GM23248 (cell line): ENCODE results near the gene GIGYF1. TPM values are rescaled to one million over a fixed set of nuclear protein-coding genes. Genes with fewer than 3 reads are reported as not detected.

Experiments used
- DNase-seq: peaks from one replicate; pipeline ENCODE4 v3.0.0-alpha.2; 2015
- H2AFZ ChIP-seq: fragments of 200-600 bp; sonication (generic); 2 replicates; pipeline ENCODE4 v1.6.1; 2016; ENCODE audit warnings: antibody characterized with exemption
- H3F3A ChIP-seq: fragments of 200-600 bp; sonication (generic); 2 replicates; pipeline ENCODE4 v1.6.1; 2016; ENCODE audit warnings: mild to moderate bottlenecking, antibody characterized with exemption, mixed run types; ENCODE audit not compliant: insufficient read depth
- H3K27ac ChIP-seq: fragments of 200-600 bp; sonication (generic); 2 replicates; pipeline ENCODE4 v1.5.1; 2016; ENCODE audit warnings: mild to moderate bottlenecking
- H3K27me3 ChIP-seq: fragments of 200-600 bp; sonication (generic); replicated peaks from 2 replicates; pipeline ENCODE4 v1.6.1; 2016; ENCODE audit warnings: mild to moderate bottlenecking; ENCODE audit not compliant: insufficient read depth
- H3K36me3 ChIP-seq: fragments of 200-600 bp; sonication (generic); 2 replicates; pipeline ENCODE4 v1.6.1; 2016; ENCODE audit warnings: low read depth, mild to moderate bottlenecking
- H3K4me1 ChIP-seq: fragments of 200-600 bp; sonication (generic); 2 replicates; pipeline ENCODE4 v1.6.1; 2016; ENCODE audit warnings: mild to moderate bottlenecking; ENCODE audit not compliant: insufficient read depth
- H3K4me2 ChIP-seq: fragments of 200-600 bp; sonication (generic); one replicate; pipeline ENCODE4 v1.6.1; 2016; ENCODE audit warnings: mild to moderate bottlenecking; ENCODE audit not compliant: unreplicated experiment
- H3K4me3 ChIP-seq: fragments of 200-600 bp; sonication (generic); 2 replicates; pipeline ENCODE4 v1.5.1; 2016; ENCODE audit warnings: mild to moderate bottlenecking
- H3K79me2 ChIP-seq: fragments of 200-600 bp; sonication (generic); 2 replicates; pipeline ENCODE4 v1.6.1; 2016; ENCODE audit warnings: mild to moderate bottlenecking; ENCODE audit not compliant: insufficient read depth
- H3K9ac ChIP-seq: fragments of 200-600 bp; sonication (generic); 2 replicates; pipeline ENCODE4 v1.6.1; 2016; ENCODE audit warnings: mild to moderate bottlenecking
- H3K9me2 ChIP-seq: fragments of 200-600 bp; sonication (generic); 2 replicates; pipeline ENCODE4 v1.6.1; 2016; ENCODE audit warnings: mixed run types, mild to moderate bottlenecking, moderate library complexity; ENCODE audit not compliant: insufficient read depth
- H3K9me3 ChIP-seq: fragments of 200-600 bp; sonication (generic); one replicate; pipeline ENCODE4 v1.6.1; 2017; ENCODE audit warnings: low read depth
- H4K20me1 ChIP-seq: fragments of 200-600 bp; sonication (generic); 2 replicates; pipeline ENCODE4 v1.6.0; 2016; ENCODE audit not compliant: insufficient read depth
- EZH2 ChIP-seq: fragments of 200-600 bp; sonication (generic); IDR thresholded peaks from 2 replicates; pipeline ENCODE4 v1.6.1; 2018; ENCODE audit warnings: antibody characterized with exemption, mild to moderate bottlenecking; ENCODE audit not compliant: insufficient read depth, poor library complexity, severe bottlenecking
- EZH2phosphoT487 ChIP-seq: fragments of 200-600 bp; sonication (generic); IDR thresholded peaks from 2 replicates; pipeline ENCODE4 v1.6.1; 2018; ENCODE audit warnings: antibody characterized with exemption, moderate library complexity, mild to moderate bottlenecking, low read depth; ENCODE audit not compliant: insufficient read depth
- WGBS, 2 experiments: methylation state at CpG; one replicate each; pipeline ENCODE4 v1.1.6; 2015 to 2017; ENCODE audit warnings: low lambda C conversion rate in 2 of 2, low coverage in 1 of 2; ENCODE audit errors: missing lambda C conversion rate in 2 of 2; 5-methylcytosine and 5-hydroxymethylcytosine counted together
- in situ Hi-C: fragments of 300-500 bp; cut with MboI; formaldehyde crosslinking; loops from 2 replicates; pipeline ENCODE4 v1.15.0; 2020
- polyA plus RNA-seq: library from polyadenylated mRNA; unstranded; fragments of >200 nt; fragmentation: Nextera tagmentation; extraction: Ambion mirVana; gene quantifications from 2 replicates; pipeline ENCODE4 v1.2.1, GENCODE V29; 2016
- total RNA-seq: library from RNA; depleted of rRNA; stranded (reverse); fragments of >200 nt; shearing (Covaris generic); gene quantifications from 2 replicates; pipeline ENCODE4 v1.2.3, GENCODE V29; 2014

GIGYF1 gene
- total and polyA plus RNA-seq, 2 experiments from 2014 or later = 7.4 to 15.6 TPM

- in situ Hi-C loops = loop anchor here (10.0 kb wide), 1 partner anchor 221 kb away; the partner anchor contains the start of gene TSC22D4
- WGBS, 2 experiments = 81 to 82% methylated on average over 6 of the region's 6 CpGs
- Histone ChIP-seq H3K36me3 (no peaks in the 10 kb centered on the region), H3K27me3 (no peaks in the 10 kb centered on the region; the same call in 1 of the 2 replicates), H3K9me3 (no peaks in the 10 kb centered on the region), H3K79me2 (peaks cover 26% of the 10 kb centered on the region), H4K20me1 (0 out of 2 replicates have a peak, but pooled peaks cover under 1% of the 10 kb centered on the region), H3K4me1 (peaks cover 10% of the 10 kb centered on the region), H3K9ac (no peak overlapping the region), H3F3A (peaks cover 19% of the 10 kb centered on the region), H3K27ac (no peak overlapping the region), H3K4me2 (no peak overlapping the region), H3K4me3 (no peak overlapping the region), H3K9me2 (no peaks in the 10 kb centered on the region), H2AFZ (no peak overlapping the region)
- TF ChIP-seq EZH2 (no peak), EZH2phosphoT487 (no peak)
- no peak for DNase-seq
Measured at GRCh38 chr7:100696123-100696521, 2.1 kb upstream of the GIGYF1 start.

- H4K20me1 ChIP-seq = peaks cover 6% of the 10 kb centered on the region; the same call in 1 of the 2 replicates
- WGBS, 2 experiments = 1 to 3% methylated on average over 38 to 45 of the region's 81 CpGs
- DNase-seq = peak; percentile 52
- H3K9ac ChIP-seq = peak overlapping the region; percentile 91
- H3K27me3 ChIP-seq = no peaks in the 10 kb centered on the region
- H3K4me2 ChIP-seq = peak overlapping the region; percentile 96
- H3K4me3 ChIP-seq = peak overlapping the region; percentile 89
- H3K79me2 ChIP-seq = peaks cover 52% of the 10 kb centered on the region
- peaks cover 19% of the 10 kb centered on the region for H3F3A ChIP-seq
- H3K4me1 ChIP-seq = peaks cover 10% of the 10 kb centered on the region
- H2AFZ ChIP-seq = peak overlapping the region; percentile 51
- no peaks in the 10 kb centered on the region for H3K36me3 ChIP-seq
- H3K9me2 ChIP-seq = no peaks in the 10 kb centered on the region
- TF ChIP-seq EZH2 (no peak), EZH2phosphoT487 (no peak)
- H3K9me3 ChIP-seq = no peaks in the 10 kb centered on the region
- H3K27ac ChIP-seq = peak overlapping the region; percentile 27; the same call in 1 of the 2 replicates
- in situ Hi-C loops = loop anchor here (10.0 kb wide), 1 partner anchor 219 kb away; the partner anchor contains the start of gene TSC22D4
Measured at GRCh38 chr7:100693312-100694097, 545 bp downstream of the GIGYF1 start.

- Histone ChIP-seq H3K9ac (peak overlapping the region; percentile 91), H3K36me3 (no peaks in the 10 kb centered on the region), H3K9me3 (no peaks in the 10 kb centered on the region), H2AFZ (no peak overlapping the region), H3K4me3 (peak overlapping the region; percentile 89), H3K79me2 (peaks cover 60% of the 10 kb centered on the region), H3K4me1 (peaks cover 17% of the 10 kb centered on the region), H3F3A (peaks cover 19% of the 10 kb centered on the region), H3K27ac (no peak overlapping the region), H3K4me2 (peak overlapping the region; percentile 96), H4K20me1 (peaks cover 6% of the 10 kb centered on the region; the same call in 1 of the 2 replicates), H3K27me3 (no peaks in the 10 kb centered on the region), H3K9me2 (no peaks in the 10 kb centered on the region)
- no peak for DNase-seq
- WGBS, 2 experiments = 28 to 31% methylated on average over 6 of the region's 6 CpGs
- TF ChIP-seq EZH2 (no peak), EZH2phosphoT487 (no peak)
- in situ Hi-C loops = loop anchor here (10.0 kb wide), 1 partner anchor 218 kb away; the partner anchor contains the start of gene TSC22D4
Measured at GRCh38 chr7:100692578-100692961, 1.5 kb downstream of the GIGYF1 start.

GRCh38 chr7:100691676-100692577, 2.1 kb downstream of the GIGYF1 start:
- 12 to 17% methylated on average over 26 to 28 of the region's 28 CpGs for WGBS, 2 experiments
- in situ Hi-C loops = loop anchor here (10.0 kb wide), 1 partner anchor 217 kb away; the partner anchor contains the start of gene TSC22D4
- peaks cover 17% of the 10 kb centered on the region for H3K4me1 ChIP-seq
- peak overlapping the region; percentile 96 for H3K4me2 ChIP-seq
- peak; percentile 84 for DNase-seq
- TF ChIP-seq EZH2 = no peak
- TF ChIP-seq EZH2phosphoT487 = no peak
- H3K9ac ChIP-seq = peak overlapping the region; percentile 91
- peaks cover 6% of the 10 kb centered on the region; the same call in 1 of the 2 replicates for H4K20me1 ChIP-seq
- H2AFZ ChIP-seq = no peak overlapping the region
- H3K4me3 ChIP-seq = peak overlapping the region; percentile 89
- peaks cover 19% of the 10 kb centered on the region for H3F3A ChIP-seq
- H3K27ac ChIP-seq = no peak overlapping the region
- peaks cover 60% of the 10 kb centered on the region for H3K79me2 ChIP-seq
- H3K9me3 ChIP-seq = no peaks in the 10 kb centered on the region
- H3K9me2 ChIP-seq = no peaks in the 10 kb centered on the region
- no peaks in the 10 kb centered on the region for H3K27me3 ChIP-seq
- H3K36me3 ChIP-seq = no peaks in the 10 kb centered on the region
